LNCaP clone FGC (cell line): Measurements from ENCODE around the gene GAS7.

Experiments
- DNase-seq: peaks from one replicate; pipeline ENCODE4 v3.0.0-alpha.2; 2011; ENCODE audit warnings: low read depth
- H3K4me3 ChIP-seq: 2 replicates; pipeline ENCODE4 v1.5.1; 2011; ENCODE audit warnings: mild to moderate bottlenecking, low read depth, low read length, control low read depth
- TF ChIP-seq, protein P1 (sequence below): IDR thresholded peaks from 2 replicates; pipeline ENCODE4 v1.5.1; 2012; ENCODE audit warnings: mild to moderate bottlenecking; ENCODE audit not compliant: control insufficient read depth, insufficient read depth; ENCODE audit errors: extremely low read depth

The GAS7 gene

DNA sequence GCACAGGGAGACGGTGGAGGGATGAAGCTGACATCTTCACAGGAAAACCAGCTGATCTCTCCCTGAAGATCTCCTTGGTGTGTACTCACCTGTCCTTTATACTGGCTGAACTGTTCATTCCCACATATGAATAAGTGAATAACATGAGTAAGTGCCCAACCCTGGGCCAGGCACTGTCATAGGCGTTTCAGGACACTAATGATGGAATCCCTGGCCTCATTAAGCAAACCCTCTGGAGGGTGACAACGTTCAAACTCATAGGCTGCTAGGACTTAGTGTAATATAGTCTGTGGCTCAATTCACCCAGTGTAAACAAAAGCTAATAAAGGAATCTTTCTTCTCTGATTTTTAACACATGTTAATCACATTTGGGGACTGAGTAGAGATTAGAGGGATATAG is 24.5 kb downstream of the GAS7 start:
- TF ChIP-seq, protein P1, sequence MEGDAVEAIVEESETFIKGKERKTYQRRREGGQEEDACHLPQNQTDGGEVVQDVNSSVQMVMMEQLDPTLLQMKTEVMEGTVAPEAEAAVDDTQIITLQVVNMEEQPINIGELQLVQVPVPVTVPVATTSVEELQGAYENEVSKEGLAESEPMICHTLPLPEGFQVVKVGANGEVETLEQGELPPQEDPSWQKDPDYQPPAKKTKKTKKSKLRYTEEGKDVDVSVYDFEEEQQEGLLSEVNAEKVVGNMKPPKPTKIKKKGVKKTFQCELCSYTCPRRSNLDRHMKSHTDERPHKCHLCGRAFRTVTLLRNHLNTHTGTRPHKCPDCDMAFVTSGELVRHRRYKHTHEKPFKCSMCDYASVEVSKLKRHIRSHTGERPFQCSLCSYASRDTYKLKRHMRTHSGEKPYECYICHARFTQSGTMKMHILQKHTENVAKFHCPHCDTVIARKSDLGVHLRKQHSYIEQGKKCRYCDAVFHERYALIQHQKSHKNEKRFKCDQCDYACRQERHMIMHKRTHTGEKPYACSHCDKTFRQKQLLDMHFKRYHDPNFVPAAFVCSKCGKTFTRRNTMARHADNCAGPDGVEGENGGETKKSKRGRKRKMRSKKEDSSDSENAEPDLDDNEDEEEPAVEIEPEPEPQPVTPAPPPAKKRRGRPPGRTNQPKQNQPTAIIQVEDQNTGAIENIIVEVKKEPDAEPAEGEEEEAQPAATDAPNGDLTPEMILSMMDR = no peak
- no peak overlapping the region for H3K4me3 ChIP-seq
- no peak for DNase-seq

- H3K4me3 ChIP-seq = no peak overlapping the region
- TF ChIP-seq, protein P1 = no peak
- no peak for DNase-seq
Observed at GRCh38 chr17:10172778-10173177, 25.6 kb downstream of the GAS7 start.

- DNase-seq = no peak
- H3K4me3 ChIP-seq = no peak overlapping the region
- TF ChIP-seq, protein P1 = no peak
Observed at GRCh38 chr17:10172241-10172741, 26.1 kb downstream of the GAS7 start.

DNA sequence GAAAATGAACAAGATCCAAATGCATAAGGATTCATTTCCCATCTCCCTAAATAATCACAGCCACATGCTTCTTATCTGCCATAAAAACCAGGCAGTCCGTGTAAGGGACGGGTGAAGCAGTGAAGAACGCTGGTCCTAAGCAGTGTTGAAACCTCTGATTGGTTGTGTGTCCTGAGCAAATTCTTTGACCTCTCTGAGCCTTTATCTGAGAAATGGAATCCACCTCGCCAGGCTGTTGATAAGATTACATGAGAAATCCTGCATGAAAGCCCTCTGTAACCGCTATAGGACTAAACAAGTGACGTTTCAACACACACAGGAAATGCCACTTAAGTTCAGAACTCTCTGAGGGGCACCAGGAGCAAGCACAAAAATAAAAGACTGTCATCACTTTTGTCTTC is 26.8 kb downstream of the GAS7 start:
- H3K4me3 ChIP-seq = no peak overlapping the region
- no peak for DNase-seq
- TF ChIP-seq, protein P1 = no peak

GRCh38 chr17:10171122-10171571 is 27.3 kb downstream of the GAS7 start:
- DNase-seq = no peak
- no peak overlapping the region for H3K4me3 ChIP-seq
- TF ChIP-seq, protein P1 = no peak

DNA sequence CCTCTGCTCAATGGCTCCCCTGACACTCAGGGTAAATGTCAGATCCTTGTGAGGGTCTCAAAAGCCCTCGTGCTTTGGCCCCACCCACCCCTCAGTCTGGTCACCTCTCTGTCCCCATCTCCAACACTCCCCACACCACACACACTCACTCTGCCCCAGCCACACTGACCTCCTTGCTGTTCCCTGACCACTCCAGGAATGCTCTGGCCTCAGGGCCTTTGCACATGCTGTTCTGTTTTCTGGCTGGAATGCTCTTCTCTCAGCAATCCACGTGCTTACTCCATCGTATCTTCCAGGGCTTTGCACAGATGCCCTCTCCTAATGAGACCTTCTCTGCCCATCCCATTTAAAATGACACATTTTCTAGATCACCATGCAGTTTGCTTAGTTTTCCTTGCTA is 28.2 kb downstream of the GAS7 start:
- no peak overlapping the region for H3K4me3 ChIP-seq
- TF ChIP-seq, protein P1 = no peak
- DNase-seq = no peak

DNA sequence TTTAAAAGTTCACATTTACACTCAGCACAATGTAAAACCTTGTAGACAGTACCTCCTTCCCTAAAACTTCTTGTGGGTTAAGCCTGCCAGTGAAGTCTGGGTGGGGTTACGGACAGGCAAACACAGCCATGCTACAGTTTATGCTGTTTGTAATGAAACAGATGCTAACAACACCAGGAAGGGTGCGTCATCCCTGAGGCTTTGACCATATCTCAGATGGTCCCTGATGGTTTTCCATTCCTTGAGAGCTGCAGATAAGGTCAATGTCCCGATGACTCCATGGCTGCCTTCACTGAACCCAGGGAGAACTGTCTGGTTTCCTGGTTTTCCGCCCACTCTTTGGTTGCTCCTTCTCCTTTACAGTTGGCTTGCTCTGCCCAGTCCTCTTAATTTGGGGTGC is 29.1 kb downstream of the GAS7 start:
- H3K4me3 ChIP-seq = no peak overlapping the region
- no peak for DNase-seq
- TF ChIP-seq, protein P1 = no peak
